GM12801 (cell line): ENCODE data around the gene PDE8A.

Source experiments
- TF ChIP-seq, protein P1 (sequence below): IDR thresholded peaks from one replicate; pipeline ENCODE4 v1.5.1; 2011; ENCODE audit warnings: control low read depth; ENCODE audit not compliant: insufficient read length; ENCODE audit errors: extremely low read depth

The PDE8A gene

DNA sequence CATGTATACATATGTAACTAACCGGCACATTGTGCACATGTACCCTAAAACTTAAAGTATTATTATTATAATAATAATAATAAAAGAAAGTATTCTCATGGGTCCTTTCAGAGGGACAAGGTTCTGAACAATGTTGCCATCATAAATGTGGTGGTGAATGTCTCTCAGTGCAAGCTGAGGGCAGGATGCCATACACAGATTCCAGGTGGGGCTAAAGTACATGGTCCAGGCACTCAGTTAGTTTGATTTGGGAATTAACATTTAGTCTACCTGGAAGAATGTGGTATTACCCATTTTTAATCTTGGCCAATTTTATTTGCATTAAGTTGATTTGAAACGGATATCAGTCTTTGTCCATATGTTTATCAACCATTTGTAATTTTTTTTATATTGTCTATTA is 24.5 kb downstream of the PDE8A start:
- TF ChIP-seq, protein P1, sequence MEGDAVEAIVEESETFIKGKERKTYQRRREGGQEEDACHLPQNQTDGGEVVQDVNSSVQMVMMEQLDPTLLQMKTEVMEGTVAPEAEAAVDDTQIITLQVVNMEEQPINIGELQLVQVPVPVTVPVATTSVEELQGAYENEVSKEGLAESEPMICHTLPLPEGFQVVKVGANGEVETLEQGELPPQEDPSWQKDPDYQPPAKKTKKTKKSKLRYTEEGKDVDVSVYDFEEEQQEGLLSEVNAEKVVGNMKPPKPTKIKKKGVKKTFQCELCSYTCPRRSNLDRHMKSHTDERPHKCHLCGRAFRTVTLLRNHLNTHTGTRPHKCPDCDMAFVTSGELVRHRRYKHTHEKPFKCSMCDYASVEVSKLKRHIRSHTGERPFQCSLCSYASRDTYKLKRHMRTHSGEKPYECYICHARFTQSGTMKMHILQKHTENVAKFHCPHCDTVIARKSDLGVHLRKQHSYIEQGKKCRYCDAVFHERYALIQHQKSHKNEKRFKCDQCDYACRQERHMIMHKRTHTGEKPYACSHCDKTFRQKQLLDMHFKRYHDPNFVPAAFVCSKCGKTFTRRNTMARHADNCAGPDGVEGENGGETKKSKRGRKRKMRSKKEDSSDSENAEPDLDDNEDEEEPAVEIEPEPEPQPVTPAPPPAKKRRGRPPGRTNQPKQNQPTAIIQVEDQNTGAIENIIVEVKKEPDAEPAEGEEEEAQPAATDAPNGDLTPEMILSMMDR: no peak

DNA sequence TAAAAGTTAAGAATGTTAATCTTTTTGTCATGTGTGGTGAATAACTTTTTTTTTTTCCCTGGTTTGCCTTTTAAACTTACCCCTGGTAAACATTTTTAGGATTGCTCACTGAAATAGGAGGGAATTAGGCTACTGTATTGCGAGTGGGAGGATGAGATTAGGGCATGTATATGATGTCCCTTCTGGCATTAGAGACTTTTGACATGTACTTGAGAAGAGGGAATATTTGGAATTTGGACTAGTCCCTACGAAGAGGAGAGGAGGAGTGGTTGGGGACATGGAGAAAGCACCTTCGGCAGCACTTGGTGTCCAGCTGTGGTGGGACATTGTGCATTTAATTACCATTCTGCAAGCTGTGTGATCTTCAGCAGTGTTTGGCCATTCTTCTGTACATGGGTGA is 25.0 kb downstream of the PDE8A start:
- TF ChIP-seq, protein P1: no peak

DNA sequence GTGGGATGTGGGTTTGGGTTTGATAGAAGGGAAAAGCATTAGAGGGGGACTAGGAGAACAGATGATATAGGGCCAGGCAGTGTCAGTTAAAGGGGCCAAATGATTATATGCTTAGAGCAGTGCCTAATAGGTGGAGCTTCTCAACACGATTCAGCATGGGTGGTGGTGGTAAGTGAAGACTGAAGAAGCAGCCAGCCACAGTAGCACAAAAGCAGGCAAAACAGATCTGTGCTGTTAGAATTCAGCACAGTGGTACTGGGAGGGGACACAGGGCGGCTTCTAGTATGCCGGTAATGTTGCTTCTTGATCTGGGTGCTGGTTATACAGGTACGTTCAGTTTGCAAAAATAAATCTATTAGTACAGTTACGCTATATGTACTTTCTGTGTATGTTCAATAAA is 25.5 kb downstream of the PDE8A start:
- TF ChIP-seq, protein P1: no peak

DNA sequence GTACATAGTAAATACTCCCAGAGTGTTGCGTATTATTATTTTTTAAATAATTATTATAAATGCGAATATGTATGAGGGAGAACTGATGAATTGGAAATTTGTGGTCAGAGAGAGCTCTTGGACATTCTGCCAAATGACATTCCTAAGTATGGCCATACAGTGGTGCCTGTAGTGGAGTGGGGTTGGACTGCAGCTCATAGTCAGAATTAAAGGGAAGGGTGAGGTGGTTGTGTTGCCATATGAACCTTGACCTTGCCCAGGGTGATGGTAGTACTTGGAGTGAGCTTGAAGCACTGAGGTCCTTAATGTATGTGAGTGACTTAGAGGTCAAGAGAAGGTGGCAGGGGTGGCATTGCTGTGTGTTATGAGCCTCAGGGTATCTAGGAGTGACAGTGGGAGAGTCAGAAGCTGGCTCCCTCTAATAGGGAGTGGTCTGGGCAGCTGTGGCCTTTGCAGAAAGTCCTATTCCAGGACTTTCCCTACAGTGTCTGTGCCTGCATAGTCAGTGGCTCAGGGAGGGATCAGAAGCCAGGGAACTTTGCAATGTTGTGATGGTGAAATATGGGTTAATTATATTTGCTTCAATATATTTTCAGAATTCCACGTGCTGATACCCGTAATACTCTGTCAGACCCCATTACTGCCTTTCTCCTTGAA is 26.2 kb downstream of the PDE8A start:
- TF ChIP-seq, protein P1: no peak

DNA sequence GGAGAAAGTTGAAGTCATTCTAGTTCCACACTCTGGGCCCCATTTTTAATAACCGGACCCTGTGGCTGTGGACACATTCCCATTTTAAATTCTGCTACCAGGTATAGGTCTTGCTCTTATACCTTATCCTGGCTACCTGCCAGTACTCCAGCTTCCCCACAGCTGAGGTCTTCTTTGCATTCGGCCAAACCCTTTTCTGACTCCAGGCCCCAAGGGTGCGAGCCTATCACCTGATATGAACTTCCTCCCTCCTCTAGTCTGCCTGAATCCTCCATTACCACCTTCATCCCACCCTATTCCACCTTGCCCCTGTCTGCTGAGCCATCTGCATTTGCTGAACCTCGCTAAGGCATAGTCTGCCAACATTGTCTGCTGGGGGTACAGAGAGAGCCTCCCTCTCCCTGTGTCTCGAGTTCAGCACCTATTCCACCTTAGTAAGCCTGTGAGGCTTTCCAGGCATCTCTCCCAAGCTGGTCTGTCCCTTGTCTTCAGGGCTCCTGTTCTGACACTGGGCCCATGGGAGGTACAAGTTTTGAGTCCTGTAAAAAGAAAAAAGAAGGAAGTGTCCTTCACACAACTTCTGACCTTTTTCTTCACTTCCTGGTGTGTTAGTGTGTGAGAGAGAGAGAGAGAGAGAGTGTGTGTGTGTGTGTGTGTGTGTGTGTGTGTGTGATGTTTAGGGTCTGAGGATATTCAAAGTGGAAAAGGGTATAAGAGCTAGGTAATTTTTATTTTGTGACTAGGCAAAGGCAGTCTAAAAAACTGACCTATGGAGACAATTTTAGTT is 27.0 kb downstream of the PDE8A start:
- TF ChIP-seq, protein P1: no peak

DNA sequence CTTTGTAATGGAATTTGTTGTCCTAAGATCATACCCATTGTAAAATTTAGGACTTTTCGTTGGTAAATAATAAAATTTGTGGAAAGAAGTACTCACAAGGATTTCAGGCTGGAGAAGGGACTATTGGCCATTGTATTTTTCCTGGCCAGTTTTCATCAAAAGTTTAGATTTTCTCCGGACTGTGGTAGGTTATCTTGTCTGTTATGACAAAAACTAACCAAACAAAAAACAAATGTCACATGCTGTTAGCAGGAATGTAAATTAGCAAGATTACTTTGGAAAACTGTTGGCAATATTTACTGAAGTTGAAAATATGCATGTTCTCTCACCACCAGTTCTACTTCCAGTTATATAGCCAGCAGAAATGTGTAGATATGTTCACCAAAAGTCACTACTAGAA is 27.8 kb downstream of the PDE8A start:
- TF ChIP-seq, protein P1: no peak

DNA sequence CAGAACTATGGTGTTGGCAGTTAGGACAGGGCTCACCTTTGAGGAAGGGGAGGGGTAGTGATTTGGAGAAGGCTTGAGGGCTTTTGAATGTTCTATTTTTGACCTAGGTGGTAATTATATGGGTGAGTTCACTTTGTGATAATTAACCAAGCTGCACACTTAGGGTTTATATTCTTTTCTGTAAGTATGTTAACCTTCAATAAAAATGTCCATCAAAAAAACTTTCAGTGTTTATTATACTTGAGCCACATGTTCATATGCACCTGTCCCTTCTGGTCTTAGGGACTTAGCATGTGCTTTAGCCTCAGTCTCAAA is 28.4 kb downstream of the PDE8A start:
- TF ChIP-seq, protein P1: no peak
